GM12801 (cell line): ENCODE results near the gene RAB23.

ENCODE experiments used
- TF ChIP-seq, protein P1 (sequence below): IDR thresholded peaks from one replicate; pipeline ENCODE4 v1.5.1; 2011; ENCODE audit warnings: control low read depth; ENCODE audit not compliant: insufficient read length; ENCODE audit errors: extremely low read depth

RAB23 gene

DNA sequence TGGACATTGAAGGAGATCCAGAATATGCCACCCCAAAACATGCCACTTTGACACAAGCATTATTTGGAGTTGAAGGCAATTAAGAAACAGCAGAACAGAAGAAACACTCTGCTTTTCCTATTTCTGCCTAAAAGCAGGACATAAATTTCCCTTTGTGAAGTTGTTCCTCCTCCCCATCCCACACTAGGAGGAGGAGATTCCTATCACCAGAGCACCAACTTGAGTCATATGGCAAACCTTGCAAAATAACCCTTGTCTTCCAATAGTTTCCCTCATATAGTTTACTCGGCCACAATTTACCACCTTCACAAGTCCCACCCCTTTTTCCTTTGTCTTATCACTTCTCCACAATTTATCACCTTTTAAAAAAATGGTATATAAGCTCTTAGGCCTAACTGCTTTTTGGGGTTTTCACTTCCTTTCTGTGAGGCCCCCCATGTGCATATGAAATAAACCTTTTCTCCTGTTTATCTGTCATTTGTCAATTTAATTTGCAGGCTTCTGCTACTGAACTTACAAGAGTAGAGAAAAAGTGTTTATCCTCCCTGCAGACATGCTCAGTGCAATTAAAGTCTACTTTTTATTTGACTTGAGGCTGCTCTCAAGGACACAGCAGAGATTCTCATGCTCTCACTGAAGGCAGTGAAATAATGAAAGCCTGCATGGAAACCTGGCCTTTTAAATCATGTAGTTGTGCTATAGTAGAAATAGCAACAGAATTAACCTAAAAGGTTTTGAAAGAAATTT lies 2.8 kb upstream of the RAB23 start:
- TF ChIP-seq, protein P1, sequence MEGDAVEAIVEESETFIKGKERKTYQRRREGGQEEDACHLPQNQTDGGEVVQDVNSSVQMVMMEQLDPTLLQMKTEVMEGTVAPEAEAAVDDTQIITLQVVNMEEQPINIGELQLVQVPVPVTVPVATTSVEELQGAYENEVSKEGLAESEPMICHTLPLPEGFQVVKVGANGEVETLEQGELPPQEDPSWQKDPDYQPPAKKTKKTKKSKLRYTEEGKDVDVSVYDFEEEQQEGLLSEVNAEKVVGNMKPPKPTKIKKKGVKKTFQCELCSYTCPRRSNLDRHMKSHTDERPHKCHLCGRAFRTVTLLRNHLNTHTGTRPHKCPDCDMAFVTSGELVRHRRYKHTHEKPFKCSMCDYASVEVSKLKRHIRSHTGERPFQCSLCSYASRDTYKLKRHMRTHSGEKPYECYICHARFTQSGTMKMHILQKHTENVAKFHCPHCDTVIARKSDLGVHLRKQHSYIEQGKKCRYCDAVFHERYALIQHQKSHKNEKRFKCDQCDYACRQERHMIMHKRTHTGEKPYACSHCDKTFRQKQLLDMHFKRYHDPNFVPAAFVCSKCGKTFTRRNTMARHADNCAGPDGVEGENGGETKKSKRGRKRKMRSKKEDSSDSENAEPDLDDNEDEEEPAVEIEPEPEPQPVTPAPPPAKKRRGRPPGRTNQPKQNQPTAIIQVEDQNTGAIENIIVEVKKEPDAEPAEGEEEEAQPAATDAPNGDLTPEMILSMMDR, result no peak

DNA sequence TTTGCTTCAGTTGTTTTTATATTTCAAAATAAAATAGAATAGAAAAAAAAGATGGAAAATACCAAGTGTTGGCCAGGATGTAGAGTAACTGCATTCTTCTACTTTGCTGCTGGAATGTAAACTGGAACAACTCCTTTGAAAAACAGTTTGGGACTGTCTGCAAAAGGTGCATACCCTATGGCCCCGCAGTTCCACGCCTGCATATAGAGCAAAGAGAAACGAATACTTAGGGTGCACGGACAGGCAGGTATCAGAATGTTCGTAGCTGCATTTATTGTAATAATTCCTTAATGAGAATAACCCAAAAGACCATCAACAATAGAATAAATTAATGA lies 603 bp upstream of the RAB23 start:
- TF ChIP-seq, protein P1, result no peak

DNA sequence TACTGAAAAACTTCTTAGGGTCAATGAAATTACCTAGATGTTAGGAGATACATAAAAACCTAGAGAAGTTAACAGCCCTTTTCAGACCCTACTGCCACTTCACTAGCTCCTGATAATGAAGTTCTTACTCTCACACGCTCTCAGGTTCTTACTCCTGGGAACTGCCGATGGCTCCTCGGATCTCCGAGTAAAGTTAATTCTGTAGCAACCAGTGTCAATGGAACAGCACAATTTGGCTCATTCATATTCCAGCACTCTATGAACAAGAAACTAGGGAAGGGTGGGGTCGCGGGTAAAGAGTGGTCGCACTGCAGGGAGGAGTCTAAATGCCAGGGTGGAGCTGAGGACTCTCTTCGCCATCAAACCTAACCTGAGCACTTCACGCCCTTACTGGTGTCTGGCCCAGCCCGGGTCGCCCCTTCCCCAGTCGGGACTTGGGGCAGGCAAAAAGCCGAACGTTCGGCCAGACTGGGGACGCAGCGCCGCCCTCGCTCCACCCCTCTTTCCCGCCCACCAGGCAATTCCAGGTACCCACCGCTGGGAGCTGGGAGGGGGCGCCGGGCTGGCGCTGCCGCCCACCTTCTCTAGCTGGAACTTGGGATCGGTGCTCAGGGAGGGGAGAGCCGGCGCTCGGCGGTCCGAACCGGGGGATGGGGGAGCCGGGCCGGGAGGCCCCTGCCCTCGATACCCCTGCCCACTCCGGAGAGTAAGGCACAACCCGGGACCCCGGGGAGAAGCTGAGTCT lies 744 bp downstream of the RAB23 start:
- TF ChIP-seq, protein P1, result no peak

DNA sequence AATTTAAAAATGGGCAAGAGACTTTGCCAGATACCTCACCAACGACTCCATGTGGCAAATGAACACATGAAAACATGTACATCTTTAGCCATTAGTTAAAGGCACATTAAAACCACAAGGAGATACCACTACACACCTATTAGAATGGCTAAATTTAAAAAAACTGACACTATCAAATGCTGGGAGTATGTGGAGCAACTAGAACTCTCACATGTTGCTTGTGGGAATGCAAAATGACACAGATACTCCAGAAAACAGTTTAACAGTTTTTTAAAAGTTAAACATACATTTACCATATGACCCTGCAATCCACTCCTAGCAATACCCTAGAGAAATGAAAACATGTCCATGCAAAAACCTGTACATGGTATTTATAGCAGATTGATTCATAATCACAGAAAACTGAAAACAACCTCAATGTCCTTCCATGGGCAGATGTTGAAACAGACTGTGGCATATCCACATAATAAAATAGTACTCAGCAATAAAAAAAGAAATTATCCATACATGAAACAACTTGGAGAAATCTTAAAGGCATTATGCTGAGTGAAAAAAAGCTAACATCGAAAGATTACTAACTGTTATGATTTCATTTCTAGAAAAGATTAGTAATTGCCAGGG lies 1.9 kb downstream of the RAB23 start:
- TF ChIP-seq, protein P1, result no peak

DNA sequence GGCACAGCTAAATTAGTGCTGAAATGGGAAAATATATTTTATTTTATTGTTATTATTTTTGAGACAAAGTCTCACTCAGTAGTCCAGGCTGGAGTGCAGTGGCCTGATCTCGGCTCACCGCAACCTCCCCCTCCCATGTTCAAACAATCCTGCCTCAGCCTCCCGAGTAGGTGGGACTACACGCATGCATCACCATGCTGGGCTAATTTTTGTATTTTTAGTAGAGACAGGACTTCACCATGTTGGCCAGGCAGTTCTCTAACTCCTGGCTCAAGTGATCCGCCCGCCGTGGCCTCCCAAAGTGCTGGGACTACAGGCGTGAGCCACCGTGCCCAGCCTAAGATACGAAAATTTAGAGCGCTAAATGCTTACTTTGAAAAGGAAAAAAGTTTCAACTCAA lies 4.8 kb downstream of the RAB23 start:
- TF ChIP-seq, protein P1, result no peak

DNA sequence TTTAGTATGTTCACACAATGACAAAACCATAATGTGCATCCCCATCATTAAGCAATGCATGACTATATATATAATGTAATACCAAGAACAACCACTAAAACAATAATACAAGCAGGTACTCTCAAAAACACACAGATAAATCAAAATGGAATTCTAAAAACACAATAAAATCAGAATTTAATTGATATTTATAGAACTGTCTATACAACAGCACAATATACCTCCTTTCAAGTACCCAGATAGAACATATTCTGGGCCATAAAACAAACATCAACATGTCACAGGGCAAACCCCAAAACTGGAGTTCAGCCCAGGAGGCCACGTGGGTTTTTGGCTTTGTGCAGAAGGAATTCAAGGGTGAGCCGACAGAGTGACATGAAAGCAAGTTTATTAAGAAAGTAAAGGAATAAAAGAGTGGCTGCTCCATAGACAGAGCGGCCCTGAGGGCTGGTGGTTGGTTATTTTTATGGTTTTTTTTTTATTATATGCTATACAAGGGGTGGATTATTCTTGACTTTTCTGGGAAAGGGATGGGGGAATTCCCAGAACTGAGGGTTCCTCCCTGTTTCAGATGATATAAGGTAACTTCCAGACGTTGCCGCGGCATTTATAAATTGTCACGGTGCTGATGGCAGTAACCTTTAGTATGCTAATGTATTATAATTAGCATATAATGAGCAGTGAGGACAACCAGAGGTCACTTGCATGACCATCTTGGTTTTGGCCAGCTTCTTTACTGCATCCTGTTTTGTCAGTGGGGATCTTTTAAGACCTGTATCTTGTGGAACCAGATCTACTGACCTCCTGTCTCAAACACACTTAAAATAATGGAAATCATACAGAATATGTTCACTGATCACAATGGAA lies 5.6 kb downstream of the RAB23 start:
- TF ChIP-seq, protein P1, result no peak

DNA sequence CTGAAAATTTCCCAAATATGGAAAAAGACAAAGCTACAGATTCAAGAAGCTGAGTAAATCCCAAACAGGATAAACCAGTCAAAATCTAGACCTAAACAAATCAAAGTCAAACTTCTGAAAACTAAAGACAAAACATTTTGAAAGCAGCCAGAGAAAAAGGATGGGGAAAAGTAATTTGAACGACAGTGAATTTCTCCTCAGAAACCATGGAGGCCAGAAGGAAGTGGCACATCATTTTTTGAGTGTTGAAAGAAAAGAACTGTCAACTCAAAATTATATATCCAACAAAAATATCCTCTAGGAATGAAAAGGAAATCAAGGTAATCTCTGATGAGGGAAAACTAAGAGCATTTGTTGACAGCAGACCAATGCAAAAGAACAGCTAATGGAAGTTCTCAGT lies 6.8 kb downstream of the RAB23 start:
- TF ChIP-seq, protein P1, result no peak
